ENCODE measurements around the gene ZBTB39. TPM values are rescaled to one million over a fixed set of nuclear protein-coding genes. Genes with fewer than 3 reads are reported as not detected.

The ZBTB39 gene
- total RNA-seq (ENCODE audit: low replicate concordance): 2.6 and 3.7 TPM in 2 replicates

DNA sequence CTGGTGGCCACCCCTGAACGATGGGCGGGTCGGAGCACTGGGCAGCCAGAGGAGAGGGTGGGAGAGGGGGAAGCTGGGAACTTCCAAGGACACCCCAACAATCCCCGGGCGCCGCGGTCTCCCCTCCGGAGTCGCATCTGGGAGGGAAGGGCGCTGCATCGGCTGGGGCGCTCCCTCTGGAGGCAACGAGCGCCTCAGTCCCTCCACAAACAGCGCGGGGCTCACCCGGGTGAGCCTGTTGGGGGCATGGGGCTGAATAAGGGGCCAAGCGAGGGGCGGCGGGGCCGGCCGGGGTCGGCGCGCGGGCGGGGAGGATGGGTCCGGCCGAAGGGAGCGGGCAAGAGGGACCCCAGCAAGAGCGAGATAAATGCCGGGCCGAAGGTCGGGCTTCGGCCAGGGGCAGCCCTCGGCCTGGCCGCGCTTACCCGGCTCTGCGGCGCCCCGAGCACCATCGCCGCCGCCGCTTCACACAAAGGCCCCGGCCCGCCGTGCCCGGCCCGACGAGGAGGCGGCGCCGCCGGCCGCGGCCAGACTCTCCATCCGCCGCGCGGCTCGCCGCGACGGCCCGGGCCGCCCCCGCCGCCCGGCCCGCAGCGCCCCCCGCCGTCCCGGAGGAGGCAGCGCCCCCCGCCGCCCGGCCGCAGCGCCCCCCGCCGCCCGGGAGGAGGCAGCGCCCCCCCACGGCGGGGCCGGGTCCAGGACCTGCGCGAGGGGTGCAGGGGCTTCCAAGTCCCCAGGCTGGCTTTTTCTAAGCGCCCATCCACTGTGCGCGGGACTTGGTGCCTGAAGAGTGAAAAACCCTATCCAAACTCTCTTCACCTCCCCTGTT lies at the start of gene ZBTB39:
TSS of gene ZBTB39 (minus strand) at position 567 of the 829 bp plus-strand sequence. CDS start 1,629 bp downstream, outside the sequence.

DNA sequence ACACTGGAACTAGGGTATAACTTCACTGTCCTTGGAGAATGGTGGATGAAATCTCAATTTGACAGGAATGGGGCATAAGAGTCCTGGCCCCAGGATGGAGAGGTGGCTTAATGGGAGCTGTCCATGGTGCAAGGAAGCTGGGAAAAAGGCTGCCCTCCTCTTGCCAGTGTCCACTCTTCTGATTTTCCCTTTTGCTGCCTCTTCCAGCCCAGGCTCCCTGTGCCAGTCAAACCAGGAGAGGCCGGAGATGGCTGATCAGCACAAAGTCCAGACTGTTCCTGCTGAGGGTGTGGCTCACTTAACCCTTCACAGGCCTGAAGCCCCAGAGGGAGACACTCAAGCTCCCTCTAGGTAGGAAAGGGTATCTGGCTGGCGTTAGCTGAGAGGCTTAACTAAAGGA lies 43.5 kb upstream of the ZBTB39 start, which contains the start of gene MYO1A:
TSS of gene MYO1A (minus strand) at position 240 of the 400 bp plus-strand sequence. CDS start 1,806 bp downstream, outside the sequence.

DNA sequence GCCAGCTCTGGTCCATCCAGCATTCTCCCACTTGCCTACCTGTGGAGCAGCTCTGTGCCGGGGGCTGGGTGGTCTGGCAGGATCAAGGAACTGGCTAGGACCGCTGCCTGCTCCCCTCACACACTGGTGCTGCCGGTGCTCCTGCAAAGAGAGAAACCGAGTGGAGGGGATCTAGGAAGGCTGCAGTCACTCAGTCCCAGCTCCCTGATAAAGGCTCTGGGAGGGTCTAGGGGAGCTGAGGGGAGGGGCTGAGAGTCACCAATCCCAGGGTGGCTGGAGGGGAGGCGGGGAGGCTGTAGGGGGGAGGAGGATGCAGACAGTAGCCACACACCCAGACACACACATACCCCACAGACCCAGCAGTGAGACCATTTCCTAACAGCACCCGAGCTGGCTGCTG lies 10.0 kb upstream of the ZBTB39 start, which contains the start of gene TAC3:
TSS of gene TAC3 (minus strand) at position 182 of the 400 bp plus-strand sequence. CDS start 732 bp downstream, outside the sequence.

DNA sequence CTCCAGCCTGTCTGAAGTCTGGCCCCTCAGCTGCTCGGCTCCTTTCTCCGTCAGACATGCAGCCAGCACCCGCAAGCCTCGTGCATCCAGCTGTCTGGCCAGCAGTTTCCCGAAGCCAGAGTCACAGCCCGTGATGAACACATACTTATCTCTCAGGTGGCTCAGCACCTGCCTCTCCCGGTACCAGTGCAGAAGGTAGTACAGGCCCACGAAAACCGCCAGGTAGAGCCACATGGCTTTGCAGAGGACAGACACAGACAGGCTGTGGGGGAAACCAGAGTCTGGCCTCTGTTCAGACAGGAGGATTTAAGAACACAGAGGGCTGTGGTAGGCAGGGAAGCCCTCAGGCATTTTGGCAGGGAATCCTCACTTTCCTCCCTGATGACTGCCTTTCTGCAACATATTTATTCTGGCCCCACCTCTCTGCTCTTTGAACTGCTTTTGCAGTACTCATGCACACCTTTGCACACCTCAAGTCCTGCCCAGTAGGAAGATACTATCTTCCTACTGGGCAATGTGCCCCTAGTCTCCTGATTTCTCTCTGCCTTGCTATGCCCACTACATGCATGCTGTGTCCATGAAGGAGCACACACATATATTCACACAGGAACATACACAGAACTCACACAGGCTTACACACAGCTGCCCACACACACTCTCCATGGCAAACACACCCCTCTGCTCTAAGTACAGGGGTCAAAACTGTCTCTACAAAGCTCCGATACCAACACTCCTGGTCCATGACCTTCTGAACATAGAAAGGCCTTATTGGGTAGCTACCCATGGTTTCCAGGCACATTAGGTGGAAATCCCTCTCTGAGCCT lies 48.9 kb downstream of the ZBTB39 start, which contains the start of gene RDH16:
TSS of gene RDH16 (minus strand) at position 380 of the 824 bp plus-strand sequence. CDS start at position 234, 146 bp downstream.

Other genes with a start within 250 kb of the ZBTB39 start
- 0.35 and 0.53 TPM in 2 replicates for gene HSD17B6, start 243.2 kb downstream of the ZBTB39 start, total RNA-seq (ENCODE audit: low replicate concordance)
- not detected in 2 replicates for gene SDR9C7, start 72.1 kb downstream of the ZBTB39 start, total RNA-seq (ENCODE audit: low replicate concordance)
- gene RDH16, start 48.9 kb downstream of the ZBTB39 start, total RNA-seq (ENCODE audit: low replicate concordance): under 0.01 and 0.08 TPM in 2 replicates
- gene TAC3, start 10.0 kb upstream of the ZBTB39 start, total RNA-seq (ENCODE audit: low replicate concordance): not detected in 2 replicates
- 0.12 and 0.30 TPM in 2 replicates for gene MYO1A, start 43.6 kb upstream of the ZBTB39 start, total RNA-seq (ENCODE audit: low replicate concordance)
- gene NEMP1, start 72.2 kb upstream of the ZBTB39 start, total RNA-seq (ENCODE audit: low replicate concordance): 3.5 and 4.4 TPM in 2 replicates
- 31.4 and 48.7 TPM in 2 replicates for gene NAB2, start 82.6 kb upstream of the ZBTB39 start, total RNA-seq (ENCODE audit: low replicate concordance)
- 52.4 and 101 TPM in 2 replicates for gene STAT6, start 104.8 kb upstream of the ZBTB39 start, total RNA-seq (ENCODE audit: low replicate concordance)
- 245 and 1,121 TPM in 2 replicates for gene LRP1, start 121.9 kb upstream of the ZBTB39 start, total RNA-seq (ENCODE audit: low replicate concordance)
- gene LRP1-AS, start 141.1 kb upstream of the ZBTB39 start, total RNA-seq (ENCODE audit: low replicate concordance): not detected in 2 replicates
- 0.59 and 3.8 TPM in 2 replicates for gene NXPH4, start 210.2 kb upstream of the ZBTB39 start, total RNA-seq (ENCODE audit: low replicate concordance)
- 206 and 354 TPM in 2 replicates for gene SHMT2, start 223.2 kb upstream of the ZBTB39 start, total RNA-seq (ENCODE audit: low replicate concordance)
- 0.08 and 0.23 TPM in 2 replicates for gene STAC3, start 244.6 kb upstream of the ZBTB39 start, total RNA-seq (ENCODE audit: low replicate concordance)